Tibial nerve (tissue), 4 donors: ENCODE results near the gene IFIT3.

Experiments
- CTCF ChIP-seq, 5 experiments: fragments of 200-600 bp in 3 of 5; fragments of 450-650 bp in 2 of 5; sonication (generic) in 3 of 5; IDR thresholded peaks; one replicate each; pipeline ENCODE4 v1.5.1; 2016 to 2019; ENCODE audit warnings: antibody characterized with exemption in 5 of 5, mild to moderate bottlenecking in 3 of 5, moderate library complexity in 2 of 5
- EP300 ChIP-seq, 2 donors: sonication (generic); formaldehyde crosslinking; IDR thresholded peaks; one replicate each; pipeline ENCODE4 v1.6.1; 2017; ENCODE audit warnings: antibody characterized with exemption in 2 of 2, mild to moderate bottlenecking in 1 of 2
- POLR2A ChIP-seq, 2 donors: fragments of 450-650 bp; IDR thresholded peaks; one replicate each; pipeline ENCODE4 v1.6.1; 2017; ENCODE audit warnings: antibody characterized with exemption in 2 of 2, mild to moderate bottlenecking in 2 of 2, moderate library complexity in 2 of 2

- TF ChIP-seq CTCF (IDR thresholded peaks at IDR 0.05) (no peak), POLR2A (IDR thresholded peaks at IDR 0.05) (no peak), EP300 (IDR thresholded peaks at IDR 0.05) (no peak)
These were observed 22.9 kb upstream of the IFIT3 start for GRCh38 chr10:89304925-89305324.
